Measurements from ENCODE around the gene STUM. TPM values are rescaled to one million over a fixed set of nuclear protein-coding genes. Genes with fewer than 3 reads are reported as not detected.

Gene STUM
- total RNA-seq, 2 experiments from 2014 or later, result not detected

DNA sequence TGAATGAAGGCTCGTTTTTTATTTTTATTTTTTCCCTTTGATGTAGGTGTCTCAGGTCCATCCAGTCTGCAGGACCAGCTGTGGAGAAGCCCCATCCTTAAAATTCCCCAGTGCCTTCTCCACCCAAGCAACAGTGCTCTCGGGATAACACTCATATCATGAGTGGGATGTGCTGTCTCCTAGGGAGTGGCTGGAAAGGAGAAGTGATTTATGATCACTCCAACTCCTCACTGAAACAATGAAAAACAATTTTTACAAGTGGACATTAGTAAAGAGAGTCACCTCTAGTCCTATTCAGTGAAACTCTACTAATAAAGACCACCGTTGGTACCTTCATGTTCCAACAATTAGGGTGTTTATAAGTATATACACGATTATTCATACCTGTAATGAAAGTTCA, 3.5 kb downstream of the STUM start:
- DNase-seq, result no peak
- Mint-ChIP-seq H3K4me1 (ENCODE audit: low read depth) (peaks cover 14% of the 10 kb centered on the region), H3K36me3 (no peaks in the 10 kb centered on the region), H3K27ac (no peak overlapping the region), H3K9me3 (no peaks in the 10 kb centered on the region), H3K27me3 (peaks cover 50% of the 10 kb centered on the region), H3K4me3 (no peak overlapping the region)
- POLR2A ChIA-PET, result no interaction called here
- intact Hi-C loops (cut with micrococcal nuclease), result no loop called here
- CTCF ChIA-PET, result no interaction called here

DNA sequence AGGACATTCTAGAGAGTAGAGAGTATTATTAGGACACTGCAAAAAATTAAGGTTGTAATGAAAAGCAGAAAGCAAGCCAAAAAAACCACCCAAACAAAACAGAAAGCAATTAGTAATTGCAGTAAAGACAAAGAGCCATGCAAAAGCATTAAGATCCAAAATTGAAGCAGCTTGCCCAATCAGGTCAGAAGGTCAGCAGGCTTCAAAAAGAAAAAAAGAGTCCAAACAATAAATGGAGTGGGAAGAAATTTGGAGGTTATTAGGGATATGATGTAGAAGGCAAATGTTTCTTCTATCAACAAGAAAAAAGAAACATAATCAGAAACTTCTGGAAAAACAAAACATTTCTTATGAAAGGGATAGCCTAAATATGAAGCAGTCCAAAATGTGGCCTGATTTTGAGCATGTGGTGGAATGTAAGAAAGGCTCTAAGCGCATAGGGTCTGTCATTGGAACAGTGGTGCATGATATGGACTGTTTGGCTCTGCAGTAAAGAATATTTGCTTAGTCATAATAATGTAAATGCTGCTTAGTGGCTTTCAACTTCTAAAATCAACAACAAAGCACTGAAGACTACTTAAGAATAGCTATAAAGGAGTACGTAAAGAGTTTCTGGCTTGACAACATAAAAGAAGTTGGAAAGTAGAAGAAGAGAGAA, 4.8 kb downstream of the STUM start:
- H3K4me1 Mint-ChIP-seq (ENCODE audit: low read depth), result peaks cover 12% of the 10 kb centered on the region
- no peak overlapping the region for H3K4me3 Mint-ChIP-seq
- CTCF ChIA-PET, result no interaction called here
- peaks cover 47% of the 10 kb centered on the region for H3K27me3 Mint-ChIP-seq
- H3K36me3 Mint-ChIP-seq, result no peaks in the 10 kb centered on the region
- POLR2A ChIA-PET, result no interaction called here
- DNase-seq, result no peak
- intact Hi-C loops (cut with micrococcal nuclease), result no loop called here
- H3K27ac Mint-ChIP-seq, result no peak overlapping the region
- no peaks in the 10 kb centered on the region for H3K9me3 Mint-ChIP-seq

DNA sequence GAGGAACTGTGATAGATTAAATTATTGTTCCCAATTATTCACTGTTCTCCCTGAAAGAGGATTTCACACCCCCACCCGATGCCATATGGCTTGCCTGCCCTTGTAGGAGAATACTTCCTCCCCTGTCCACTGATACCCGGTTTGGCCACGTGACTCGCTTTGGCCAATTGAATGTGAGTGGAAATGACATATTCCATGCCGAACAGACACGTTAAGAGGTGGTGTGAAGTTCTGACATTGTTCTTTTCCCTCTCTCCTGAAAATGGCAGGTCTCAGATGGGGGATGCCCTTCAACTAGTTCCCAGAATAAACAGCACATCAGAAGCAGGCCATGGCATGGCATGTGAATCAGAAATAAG, 5.3 kb downstream of the STUM start:
- intact Hi-C loops (cut with micrococcal nuclease), result no loop called here

DNA sequence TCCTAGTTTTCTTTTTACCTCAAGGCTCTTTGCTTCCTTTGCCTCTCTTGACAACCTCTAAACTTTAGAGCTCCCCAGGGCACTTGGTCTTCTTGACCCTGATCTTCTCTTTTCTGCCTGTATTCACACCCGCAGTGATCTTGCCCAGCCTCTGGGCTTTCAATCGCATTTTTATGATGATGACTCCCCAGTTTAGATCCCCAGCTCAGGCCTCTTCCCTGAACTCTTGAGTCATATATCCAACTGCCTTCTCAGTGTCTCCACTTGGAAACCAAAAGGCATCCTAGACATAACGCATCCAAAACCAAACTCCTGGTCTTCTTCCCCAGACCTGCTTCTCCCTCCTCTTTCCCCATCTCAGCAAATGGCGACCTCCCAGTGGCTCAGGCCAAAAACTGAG, 6.5 kb downstream of the STUM start:
- no peak for DNase-seq
- peaks cover 42% of the 10 kb centered on the region for H3K27me3 Mint-ChIP-seq
- no peaks in the 10 kb centered on the region for H3K9me3 Mint-ChIP-seq
- intact Hi-C loops (cut with micrococcal nuclease), result no loop called here
- POLR2A ChIA-PET, result no interaction called here
- no peak overlapping the region for H3K27ac Mint-ChIP-seq
- CTCF ChIA-PET, result no interaction called here
- H3K4me3 Mint-ChIP-seq, result no peak overlapping the region
- H3K36me3 Mint-ChIP-seq, result no peaks in the 10 kb centered on the region
- H3K4me1 Mint-ChIP-seq (ENCODE audit: low read depth), result peaks cover 3% of the 10 kb centered on the region

More for the DNA sequence above, 5.3 kb downstream of the STUM start:
- H3K4me1 Mint-ChIP-seq (ENCODE audit: low read depth), result peaks cover 12% of the 10 kb centered on the region
- ChIA-PET CTCF (no interaction called here), POLR2A (no interaction called here)
- DNase-seq, result no peak
- H3K36me3 Mint-ChIP-seq, result no peaks in the 10 kb centered on the region
- H3K27ac Mint-ChIP-seq, result no peak overlapping the region
- no peak overlapping the region for H3K4me3 Mint-ChIP-seq
- H3K9me3 Mint-ChIP-seq, result no peaks in the 10 kb centered on the region
- peaks cover 49% of the 10 kb centered on the region for H3K27me3 Mint-ChIP-seq

DNA sequence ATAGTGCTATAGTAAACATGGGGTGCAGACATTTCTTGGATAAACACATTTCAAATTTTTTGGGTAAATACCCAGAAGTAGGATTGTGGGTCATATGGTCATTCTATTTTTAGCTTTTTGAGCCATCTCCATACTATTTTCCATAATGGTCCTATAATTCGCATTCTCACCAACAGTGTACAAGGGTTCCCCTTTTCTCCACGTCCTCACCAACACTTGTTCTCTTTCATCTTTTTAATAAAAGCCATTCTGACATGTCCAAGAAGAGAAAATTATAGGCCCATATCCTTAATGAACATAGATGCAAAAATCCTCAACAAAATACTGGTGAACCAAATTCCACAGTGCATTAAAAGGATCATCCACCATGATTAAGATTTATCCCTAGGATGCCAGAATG, 8.9 kb downstream of the STUM start:
- intact Hi-C loops (cut with micrococcal nuclease), result no loop called here
- Mint-ChIP-seq H3K9me3 (no peaks in the 10 kb centered on the region), H3K4me1 (ENCODE audit: low read depth) (no peaks in the 10 kb centered on the region), H3K4me3 (no peak overlapping the region), H3K27me3 (peaks cover 24% of the 10 kb centered on the region), H3K27ac (no peak overlapping the region), H3K36me3 (no peaks in the 10 kb centered on the region)
- no peak for DNase-seq
- ChIA-PET CTCF (no interaction called here), POLR2A (no interaction called here)

DNA sequence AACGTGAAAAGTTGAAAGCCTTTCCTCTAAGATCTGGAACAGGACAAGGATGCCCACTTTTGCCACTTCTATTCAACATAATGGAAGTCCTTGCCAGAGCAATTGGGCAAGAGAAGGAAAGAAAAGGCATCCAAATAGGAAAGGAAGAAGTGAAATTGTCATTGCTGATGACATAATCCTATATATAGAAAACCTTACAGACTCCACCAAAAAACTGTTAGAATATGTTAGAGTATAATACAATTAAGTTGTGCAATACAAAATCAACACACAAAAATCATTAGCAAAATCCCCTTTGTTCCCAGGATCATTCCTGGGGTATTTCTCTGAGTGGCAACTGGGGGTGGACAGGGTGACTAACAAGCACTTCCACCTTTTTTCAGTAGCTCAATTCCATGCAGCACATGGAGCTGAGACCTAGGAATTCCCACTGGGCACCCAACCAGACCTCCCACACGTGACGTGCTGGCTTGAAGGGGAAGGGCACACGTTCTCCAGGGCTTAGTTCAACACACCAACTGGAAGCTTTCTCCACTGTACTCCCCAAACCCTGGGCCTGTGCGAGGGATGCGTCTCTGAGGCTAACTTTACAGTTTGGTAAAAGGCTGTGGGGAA, 9.6 kb downstream of the STUM start:
- intact Hi-C loops (cut with micrococcal nuclease), result no loop called here
- Mint-ChIP-seq H3K27ac (no peak overlapping the region), H3K4me3 (no peak overlapping the region), H3K27me3 (peaks cover 22% of the 10 kb centered on the region), H3K36me3 (no peaks in the 10 kb centered on the region), H3K9me3 (no peaks in the 10 kb centered on the region), H3K4me1 (ENCODE audit: low read depth) (no peaks in the 10 kb centered on the region)
- ChIA-PET CTCF (no interaction called here), POLR2A (no interaction called here)
- DNase-seq, result no peak

DNA sequence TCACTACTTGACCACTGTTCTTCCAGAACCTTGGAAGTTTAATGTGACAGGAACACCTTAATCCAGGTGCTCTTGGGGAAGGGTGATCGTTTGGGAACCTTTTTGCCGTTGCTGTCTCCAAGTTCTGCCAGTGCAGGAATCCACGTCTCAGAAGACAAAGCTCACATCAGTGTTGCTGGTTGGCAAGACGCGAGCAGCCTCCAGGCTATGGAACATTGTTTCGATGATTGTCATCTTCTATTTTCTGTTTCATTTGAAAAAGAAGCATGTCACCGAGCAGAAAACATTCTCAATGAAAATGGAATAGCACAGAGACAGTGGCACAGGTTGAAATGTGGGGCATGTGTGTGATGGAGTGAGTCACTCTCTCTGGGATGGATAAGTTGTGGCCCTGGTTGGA, 11.7 kb downstream of the STUM start:
- H3K27ac Mint-ChIP-seq, result no peak overlapping the region
- H3K4me1 Mint-ChIP-seq (ENCODE audit: low read depth), result no peaks in the 10 kb centered on the region
- H3K36me3 Mint-ChIP-seq, result no peaks in the 10 kb centered on the region
- peaks cover 6% of the 10 kb centered on the region for H3K27me3 Mint-ChIP-seq
- POLR2A ChIA-PET, result no interaction called here
- CTCF ChIA-PET, result no interaction called here
- intact Hi-C loops (cut with micrococcal nuclease), result no loop called here
- H3K4me3 Mint-ChIP-seq, result no peak overlapping the region
- no peaks in the 10 kb centered on the region for H3K9me3 Mint-ChIP-seq
- DNase-seq, result no peak

DNA sequence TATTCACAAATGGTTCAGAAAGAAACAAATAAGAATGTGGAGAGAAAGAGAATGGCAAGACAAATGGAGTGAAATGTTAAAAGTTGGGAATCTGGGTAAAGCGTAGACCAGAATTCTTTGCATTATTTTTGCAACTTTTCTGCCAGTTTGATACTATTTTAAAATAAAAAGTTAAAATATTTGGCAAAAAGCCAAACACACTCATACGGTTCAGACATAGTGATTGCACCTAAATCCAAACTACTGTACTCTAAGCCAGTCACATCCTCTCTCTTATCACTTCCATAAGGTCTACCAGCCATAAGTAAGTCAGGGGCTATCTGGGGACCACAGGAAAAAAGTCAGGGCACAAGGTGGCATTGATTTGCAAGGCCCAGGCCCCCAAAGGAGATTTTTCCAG, 14.4 kb downstream of the STUM start:
- CTCF ChIA-PET, result interaction anchor here (1.5 to 2.2 kb wide), 2 partner anchors 15 to 46 kb away, joined by 5 read pairs; no protein-coding TSS in a partner anchor
- no peak for DNase-seq
- H3K27ac Mint-ChIP-seq, result no peak overlapping the region

DNA sequence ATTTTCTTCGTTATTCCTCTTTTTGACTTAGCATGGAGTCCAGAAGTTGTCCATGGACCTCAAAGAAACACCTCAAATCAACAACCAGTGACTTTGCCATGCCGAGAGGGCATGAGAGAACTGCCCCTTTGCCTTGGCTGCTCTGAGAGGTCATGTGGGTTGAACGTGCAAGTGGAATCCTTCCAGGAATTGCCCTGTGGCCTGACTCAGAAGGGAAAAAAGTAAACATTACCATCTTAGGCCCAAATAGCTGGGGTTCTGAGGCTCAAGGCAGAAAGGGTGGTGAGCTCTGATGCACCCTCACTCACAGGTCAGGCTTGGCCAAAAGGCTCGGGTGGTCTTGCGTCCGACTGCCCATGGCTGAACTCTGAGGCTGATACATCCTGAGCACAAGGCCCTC, 15.1 kb downstream of the STUM start:
- DNase-seq, result no peak
- Mint-ChIP-seq H3K4me3 (no peak overlapping the region), H3K27me3 (peaks cover 7% of the 10 kb centered on the region), H3K27ac (no peak overlapping the region), H3K36me3 (no peaks in the 10 kb centered on the region), H3K9me3 (no peaks in the 10 kb centered on the region), H3K4me1 (ENCODE audit: low read depth) (no peaks in the 10 kb centered on the region)
- POLR2A ChIA-PET, result no interaction called here
- intact Hi-C loops (cut with micrococcal nuclease), result no loop called here
- CTCF ChIA-PET, result interaction anchor here (1.5 to 2.2 kb wide), 2 partner anchors 16 to 45 kb away, joined by 5 read pairs; no protein-coding TSS in a partner anchor

More for the DNA sequence above, 14.4 kb downstream of the STUM start:
- intact Hi-C loops (cut with micrococcal nuclease), result no loop called here
- Mint-ChIP-seq H3K4me1 (ENCODE audit: low read depth) (no peaks in the 10 kb centered on the region), H3K4me3 (no peak overlapping the region), H3K36me3 (no peaks in the 10 kb centered on the region), H3K27me3 (peaks cover 8% of the 10 kb centered on the region), H3K9me3 (no peaks in the 10 kb centered on the region)
- POLR2A ChIA-PET, result no interaction called here

DNA sequence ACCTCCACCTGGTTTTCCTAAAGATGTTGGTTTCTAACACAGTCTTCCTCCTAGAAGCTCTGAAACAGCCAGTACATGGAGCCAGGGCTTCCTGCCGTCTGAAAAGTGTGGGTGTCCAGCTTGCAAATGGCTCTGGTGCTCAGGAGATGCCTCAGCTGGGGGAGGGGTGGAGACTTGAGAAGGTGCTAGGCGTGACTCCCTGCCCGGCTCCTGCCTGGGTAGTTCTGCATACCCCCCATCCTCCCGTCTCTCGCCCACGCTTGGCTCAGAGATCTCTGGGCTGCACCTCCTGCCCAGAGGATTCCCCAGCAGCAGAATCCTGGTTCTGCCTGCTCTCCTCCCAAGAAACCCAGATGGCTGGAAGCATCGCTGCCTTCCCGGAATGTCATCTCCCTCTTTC, 16.9 kb downstream of the STUM start:
- DNase-seq, result no peak
- Mint-ChIP-seq H3K9me3 (no peaks in the 10 kb centered on the region), H3K27me3 (peaks cover 6% of the 10 kb centered on the region), H3K27ac (no peak overlapping the region), H3K4me3 (no peak overlapping the region), H3K36me3 (no peaks in the 10 kb centered on the region), H3K4me1 (ENCODE audit: low read depth) (no peaks in the 10 kb centered on the region)
- intact Hi-C loops (cut with micrococcal nuclease), result no loop called here
- ChIA-PET CTCF (interaction anchor here (1.1 to 2.2 kb wide), 2 partner anchors 18 to 43 kb away, joined by 4 to 5 read pairs; no protein-coding TSS in a partner anchor), POLR2A (no interaction called here)

DNA sequence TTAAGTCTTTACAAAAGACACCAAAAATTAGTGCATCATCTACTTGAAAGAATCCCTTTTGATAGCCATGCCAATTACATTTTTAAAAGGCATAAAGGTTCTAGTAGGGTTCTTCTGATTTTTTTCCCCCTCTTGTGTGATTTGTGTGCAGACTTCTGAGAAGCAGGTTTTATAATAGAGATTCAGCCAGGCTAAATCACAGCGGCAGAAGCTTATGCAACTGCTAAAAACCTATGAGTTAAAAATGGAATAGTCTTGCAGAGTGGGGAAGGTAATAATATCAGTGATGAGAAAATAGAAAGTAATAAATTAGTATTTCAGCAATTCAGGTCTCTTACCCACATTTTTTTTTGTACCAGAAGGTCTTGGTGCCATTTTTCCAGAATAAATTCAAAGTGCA, 17.7 kb downstream of the STUM start:
- Mint-ChIP-seq H3K27me3 (peaks cover 6% of the 10 kb centered on the region), H3K36me3 (no peaks in the 10 kb centered on the region), H3K4me3 (no peak overlapping the region), H3K9me3 (no peaks in the 10 kb centered on the region), H3K4me1 (ENCODE audit: low read depth) (no peaks in the 10 kb centered on the region), H3K27ac (no peak overlapping the region)
- CTCF ChIA-PET, result no interaction called here
- intact Hi-C loops (cut with micrococcal nuclease), result no loop called here
- POLR2A ChIA-PET, result no interaction called here
- DNase-seq, result no peak

DNA sequence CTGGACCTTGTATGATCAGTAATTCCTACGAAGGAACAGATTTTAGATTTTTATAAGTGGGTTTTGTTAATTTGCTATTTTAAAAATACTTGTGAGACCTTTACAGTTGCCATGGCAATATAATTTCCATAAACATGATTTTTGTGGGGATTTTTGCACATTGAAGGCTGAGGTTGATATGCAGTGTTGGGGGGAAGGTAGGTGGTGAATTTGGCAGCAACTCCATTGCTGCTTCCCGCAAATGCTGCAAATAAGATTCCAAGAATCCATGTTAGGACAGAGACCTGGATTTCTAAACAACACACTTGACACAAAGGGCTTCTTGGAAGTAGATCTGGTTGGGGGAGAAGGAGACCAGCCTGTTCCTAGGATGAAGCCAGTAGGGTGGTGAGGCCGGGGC, 18.2 kb downstream of the STUM start:
- intact Hi-C loops (cut with micrococcal nuclease), result no loop called here
- Mint-ChIP-seq H3K36me3 (no peaks in the 10 kb centered on the region), H3K27ac (no peak overlapping the region), H3K4me3 (no peak overlapping the region), H3K27me3 (peaks cover 6% of the 10 kb centered on the region), H3K4me1 (ENCODE audit: low read depth) (no peaks in the 10 kb centered on the region), H3K9me3 (no peaks in the 10 kb centered on the region)
- no peak for DNase-seq
- ChIA-PET POLR2A (no interaction called here), CTCF (no interaction called here)

DNA sequence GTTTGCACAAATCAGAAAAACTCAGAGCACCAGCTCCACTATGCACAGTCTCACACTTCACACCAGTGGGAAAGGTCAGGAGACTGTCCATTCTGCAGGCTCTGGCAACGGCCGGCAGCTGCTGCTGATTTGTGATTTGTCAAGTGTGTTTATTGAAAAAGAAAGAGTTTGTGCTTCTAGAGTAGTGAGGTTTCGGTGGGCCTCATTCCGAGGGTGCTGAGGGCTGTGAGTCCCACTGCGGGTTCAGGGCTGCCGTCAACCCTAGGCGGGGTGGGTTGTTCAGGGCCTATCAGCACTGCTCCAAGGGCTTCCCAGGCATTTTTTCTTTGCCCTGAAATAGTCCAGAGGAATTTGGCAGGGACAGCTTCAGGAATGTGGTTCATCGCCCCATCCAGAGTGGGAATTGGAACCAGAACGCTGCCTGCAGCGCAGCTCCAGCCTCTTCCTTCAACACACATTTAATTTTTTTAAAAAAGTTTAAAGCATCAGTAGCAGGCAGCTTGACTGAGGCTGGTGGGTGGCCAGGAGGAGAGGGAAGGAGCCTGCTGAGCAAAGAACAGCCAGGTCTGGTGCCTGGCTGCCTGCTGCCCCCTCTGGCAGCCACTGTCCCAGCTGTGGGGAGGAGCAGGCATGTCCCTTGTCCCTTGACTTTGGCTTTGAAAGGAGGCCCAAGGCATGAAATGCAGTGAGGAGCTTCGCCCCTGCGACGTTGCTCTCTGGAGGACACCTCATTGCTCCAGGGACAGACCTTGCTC, 19.7 kb downstream of the STUM start:
- H3K9me3 Mint-ChIP-seq, result no peaks in the 10 kb centered on the region
- H3K36me3 Mint-ChIP-seq, result no peaks in the 10 kb centered on the region
- no peaks in the 10 kb centered on the region for H3K4me1 Mint-ChIP-seq (ENCODE audit: low read depth)
- CTCF ChIA-PET, result no interaction called here
- peaks cover 6% of the 10 kb centered on the region for H3K27me3 Mint-ChIP-seq
- no peak for DNase-seq
- intact Hi-C loops (cut with micrococcal nuclease), result no loop called here
- POLR2A ChIA-PET, result no interaction called here
- no peak overlapping the region for H3K27ac Mint-ChIP-seq
- no peak overlapping the region for H3K4me3 Mint-ChIP-seq

All from activated CD4-positive, alpha-beta memory T cell treated with anti-CD3 and anti-CD28 coated beads for 36 hours (primary cell).